ENCODE data around the gene RBM47. TPM values are rescaled to one million over a fixed set of nuclear protein-coding genes. Genes with fewer than 3 reads are reported as not detected.

RBM47 gene
- total and polyA plus RNA-seq, 2 of the 4 experiments (the other 2 are of a cell fraction) = 0.44 to 1.1 TPM

GRCh38 chr4:40592034-40592433, 37.6 kb downstream of the RBM47 start:
- Histone ChIP-seq H3K27ac (ENCODE audit: insufficient read depth, low read length) (no peak overlapping the region), H3K4me1 (ENCODE audit: control insufficient read depth, insufficient read depth, low read length) (peaks cover 12% of the 10 kb centered on the region), H3K4me2 (ENCODE audit: low read depth, low read length) (no peak overlapping the region), H2BK20ac (ENCODE audit: low read depth, low read length) (no peak overlapping the region), H3K27me3 (ENCODE audit: control insufficient read depth, insufficient read depth, low read length) (no peaks in the 10 kb centered on the region), H3K36me3 (ENCODE audit: control insufficient read depth, insufficient read depth, low read length) (no peaks in the 10 kb centered on the region), H3K9me1 (ENCODE audit: insufficient read depth, low read length) (peaks cover 2% of the 10 kb centered on the region; the same call in 1 of the 2 replicates), H3K9ac (ENCODE audit: low read depth, low read length) (no peak overlapping the region), H3K9me3 (ENCODE audit: control insufficient read depth, insufficient read depth, low read length) (no peaks in the 10 kb centered on the region), H2AK5ac (ENCODE audit: low read depth, low read length) (no peak overlapping the region), H3K79me1 (ENCODE audit: low read depth in 1 of 2, low read length in 2 of 2) (no peaks in the 10 kb centered on the region), H2BK15ac (ENCODE audit: low read depth, low read length) (no peak overlapping the region), H4K91ac (ENCODE audit: insufficient read depth, low read depth, low read length) (no peak overlapping the region), H3K14ac (replicated peaks; ENCODE audit: low read depth, low read length) (no peak overlapping the region), H2BK120ac (ENCODE audit: low read depth, low read length) (no peak overlapping the region), H3K56ac (ENCODE audit: extremely low read depth, insufficient read depth, low read length) (no peak overlapping the region), H2BK5ac (ENCODE audit: low read depth, low read length, poor library complexity, severe bottlenecking) (no peak overlapping the region), H2AK9ac (replicated peaks; ENCODE audit: low read depth, low read length, poor library complexity) (no peak overlapping the region), H3K4me3 (ENCODE audit: insufficient read depth, low read depth, low read length) (no peak overlapping the region), H3K18ac (ENCODE audit: low read depth, low read length) (no peak overlapping the region), H2AFZ (replicated peaks; ENCODE audit: low read length, poor library complexity) (no peak overlapping the region), H4K5ac (ENCODE audit: low read depth, low read length) (no peak overlapping the region), H3K4ac (ENCODE audit: low read depth, low read length) (no peak overlapping the region), H3K23ac (ENCODE audit: low read depth, low read length) (no peak overlapping the region), H4K20me1 (ENCODE audit: insufficient read depth, low read length) (no peaks in the 10 kb centered on the region), H4K8ac (ENCODE audit: low read depth in 2 of 2, low read length in 2 of 2) (no peak overlapping the region)
- in situ Hi-C loops (cut with MboI; ENCODE audit: low sequenced_read_pairs) (no loop called here), intact Hi-C loops (cut with micrococcal nuclease) (no loop called here), dilution Hi-C loops (cut with HindIII; ENCODE audit: low sequenced_read_pairs, unreplicated experiment) (no loop called here)
- DNase-seq = no peak
- TF ChIP-seq NFE2L2 (IDR thresholded peaks at IDR 0.05; ENCODE audit: low read depth, low read length) = no peak
- no peak for TF ChIP-seq USF2 (IDR thresholded peaks at IDR 0.05; ENCODE audit: low read depth, low read length)
- TF ChIP-seq RFX5 (IDR thresholded peaks at IDR 0.05; ENCODE audit: low read depth, low read length) = no peak
- no peak for TF ChIP-seq FOS (IDR thresholded peaks at IDR 0.05; ENCODE audit: low read depth, low read length)
- no peak for TF ChIP-seq CTCF (conservative IDR thresholded peaks at IDR 0.05; ENCODE audit: low read depth, low read length)
- TF ChIP-seq RCOR1 (IDR thresholded peaks at IDR 0.05; ENCODE audit: insufficient replicate concordance, low read length) = no peak
- TF ChIP-seq, protein P1, sequence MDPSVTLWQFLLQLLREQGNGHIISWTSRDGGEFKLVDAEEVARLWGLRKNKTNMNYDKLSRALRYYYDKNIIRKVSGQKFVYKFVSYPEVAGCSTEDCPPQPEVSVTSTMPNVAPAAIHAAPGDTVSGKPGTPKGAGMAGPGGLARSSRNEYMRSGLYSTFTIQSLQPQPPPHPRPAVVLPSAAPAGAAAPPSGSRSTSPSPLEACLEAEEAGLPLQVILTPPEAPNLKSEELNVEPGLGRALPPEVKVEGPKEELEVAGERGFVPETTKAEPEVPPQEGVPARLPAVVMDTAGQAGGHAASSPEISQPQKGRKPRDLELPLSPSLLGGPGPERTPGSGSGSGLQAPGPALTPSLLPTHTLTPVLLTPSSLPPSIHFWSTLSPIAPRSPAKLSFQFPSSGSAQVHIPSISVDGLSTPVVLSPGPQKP (IDR thresholded peaks at IDR 0.05; ENCODE audit: borderline replicate concordance, low read depth, low read length) = no peak
- TF ChIP-seq SMC3 (IDR thresholded peaks at IDR 0.05; ENCODE audit: low read depth, low read length) = no peak
- TF ChIP-seq POLR2A (IDR thresholded peaks at IDR 0.05; ENCODE audit: low read depth, low read length) = no peak
- no peak for TF ChIP-seq CHD1 (IDR thresholded peaks at IDR 0.05; ENCODE audit: low read depth, low read length)
- TF ChIP-seq BHLHE40 (IDR thresholded peaks at IDR 0.05; ENCODE audit: low read depth, low read length) = no peak
- TF ChIP-seq CEBPB (IDR thresholded peaks at IDR 0.05; ENCODE audit: low read depth, low read length) = no peak
- TF ChIP-seq RAD21 (IDR thresholded peaks at IDR 0.05; ENCODE audit: low read length) = no peak
- no peak for TF ChIP-seq MXI1 (IDR thresholded peaks at IDR 0.05; ENCODE audit: borderline replicate concordance, low read depth, low read length)
- no peak for TF ChIP-seq MAZ (IDR thresholded peaks at IDR 0.05; ENCODE audit: borderline replicate concordance, low read depth, low read length)
- TF ChIP-seq MAFK (IDR thresholded peaks at IDR 0.05; ENCODE audit: low read depth, low read length) = no peak
- POLR2A ChIA-PET (ENCODE audit: unreplicated experiment) = no interaction called here
- CTCF ChIA-PET = no interaction called here
- no CpG with 5 or more reads among the region's 3 CpGs for WGBS, 2 experiments (ENCODE audit: extremely low coverage in 2 of 2, insufficient read length in 1 of 2)
- no peak for ATAC-seq (ENCODE audit: low read depth)
- BruUV-seq (replicated peaks) = no TSS peak
